ENCODE results near the gene DLG2.
"Not testable (repeated sequence)": the region's sequence is repeated elsewhere in the genome, so short reads cannot be mapped to it uniquely, and the experiment has no call there.

DLG2 gene

DNA sequence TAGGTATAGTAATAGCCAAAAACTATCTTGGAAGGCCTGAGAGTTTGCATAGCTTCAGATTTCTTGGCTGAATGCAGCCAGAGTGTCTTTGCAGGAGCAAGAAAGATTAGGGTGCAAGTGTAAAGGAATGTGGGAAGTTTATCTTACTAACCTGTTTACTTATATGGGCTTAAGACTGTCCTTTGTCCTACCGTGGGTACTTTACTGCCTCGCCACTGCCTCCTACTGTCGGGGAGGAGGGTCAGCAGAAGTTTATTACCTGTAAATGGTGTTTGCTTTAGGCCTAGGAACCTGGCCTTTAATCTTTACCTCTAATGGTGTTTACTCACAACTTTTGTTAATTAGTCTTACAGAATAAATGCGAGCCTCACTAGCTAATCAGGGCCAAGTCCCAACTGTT lies 633.8 kb downstream of the DLG2 start:
- no peak for DNase-seq (ENCODE audit: low spot score)

DNA sequence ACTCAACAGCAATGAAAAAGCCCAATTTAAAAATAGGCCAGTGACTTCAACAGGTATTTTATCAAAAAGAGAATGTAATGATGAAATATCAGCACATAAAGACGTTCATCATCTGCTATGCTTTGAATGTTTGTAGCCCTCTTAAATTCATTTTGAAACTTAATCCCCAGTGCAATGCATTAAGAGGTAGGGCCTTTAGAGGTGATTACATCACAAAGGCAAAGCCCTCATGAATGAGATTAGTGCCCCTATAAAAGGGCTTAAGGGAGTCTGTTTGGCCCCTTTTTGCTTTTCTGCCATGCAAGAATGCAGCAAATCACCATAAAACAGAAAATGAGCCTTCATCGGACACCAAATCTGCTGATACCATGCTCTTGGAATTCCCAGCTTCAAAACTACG lies 637.0 kb downstream of the DLG2 start:
- DNase-seq (ENCODE audit: low spot score), result no peak

DNA sequence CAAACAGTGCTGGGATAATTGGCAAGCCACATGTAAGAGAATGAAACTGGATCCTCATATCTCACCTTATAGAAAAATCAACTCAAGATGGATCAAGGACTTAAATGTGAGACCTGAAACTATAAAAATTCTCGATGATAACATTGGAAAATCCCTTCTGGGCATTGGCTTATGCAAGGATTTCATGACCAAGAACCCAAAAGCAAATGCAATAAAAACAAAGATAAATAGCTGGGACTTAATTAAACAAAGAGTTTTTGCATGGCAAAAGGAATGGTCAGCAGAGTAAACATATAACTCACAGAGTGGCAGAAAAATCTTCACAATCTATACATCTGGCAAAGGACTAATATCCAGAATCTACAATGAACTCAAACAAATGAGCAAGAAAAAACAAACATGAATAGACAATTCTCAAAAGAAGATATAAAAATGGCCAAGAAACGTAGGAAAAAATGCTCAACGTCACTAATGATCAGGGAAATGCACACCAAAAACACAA lies 639.4 kb downstream of the DLG2 start:
- not testable (repeated sequence) for DNase-seq (ENCODE audit: low spot score)

DNA sequence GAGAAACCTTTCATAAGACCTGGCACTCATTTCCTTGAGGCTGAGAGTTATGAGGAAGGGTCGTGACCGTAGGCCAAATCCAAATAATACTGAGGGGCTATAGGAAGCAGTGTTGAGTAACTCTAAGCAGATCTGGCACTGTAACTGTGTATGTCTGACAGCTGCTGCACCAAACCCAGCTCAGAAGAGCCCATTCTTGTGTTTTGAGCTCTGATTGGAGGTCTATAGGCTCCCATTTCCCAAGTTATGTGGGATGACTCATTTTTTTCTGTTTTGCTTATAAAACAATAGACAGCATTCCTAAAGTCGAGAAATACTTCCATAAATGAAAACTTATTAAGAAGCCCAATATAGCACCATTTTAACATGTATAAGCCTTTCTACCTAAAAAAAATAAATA lies 645.8 kb downstream of the DLG2 start:
- no peak for DNase-seq (ENCODE audit: low spot score)

DNA sequence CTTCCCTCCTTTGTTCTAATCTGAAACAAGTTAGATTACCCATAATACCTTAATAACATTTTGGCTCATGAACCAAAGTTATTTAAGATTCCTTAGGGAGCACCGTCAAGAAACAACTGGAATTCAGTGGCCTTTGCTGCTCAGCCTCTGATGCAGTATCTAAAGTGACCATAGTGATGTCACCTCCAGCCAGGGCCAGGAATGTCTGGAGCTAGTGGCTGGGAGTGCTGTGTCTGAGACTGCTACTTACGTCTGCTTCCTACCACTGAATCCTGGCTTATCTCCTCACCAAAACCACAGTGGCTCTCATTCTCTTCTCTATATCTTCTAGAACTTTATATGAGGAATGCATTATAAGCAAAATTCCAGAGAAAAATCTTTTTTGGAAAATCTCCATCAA lies 658.0 kb downstream of the DLG2 start:
- DNase-seq (ENCODE audit: low spot score), result no peak

DNA sequence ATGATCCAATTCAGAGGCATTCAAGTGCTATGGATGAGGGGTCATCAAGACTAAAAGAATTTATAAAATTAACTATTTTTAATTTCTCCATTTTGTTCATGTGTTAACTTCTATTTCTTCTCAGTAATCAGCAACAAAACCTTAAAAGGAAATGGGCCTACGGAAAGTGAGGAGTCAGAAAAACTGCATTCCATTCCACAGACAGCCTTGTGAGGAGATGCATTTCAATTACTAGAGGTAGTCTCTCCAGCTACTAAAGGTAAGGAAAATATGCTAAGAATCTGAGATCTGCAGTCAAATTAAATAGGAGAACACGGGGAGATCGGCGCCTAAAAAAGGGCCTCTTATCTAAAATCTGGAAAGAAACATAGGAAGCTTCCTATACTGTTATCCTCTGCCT lies 661.7 kb downstream of the DLG2 start:
- DNase-seq (ENCODE audit: low spot score), result no peak

DNA sequence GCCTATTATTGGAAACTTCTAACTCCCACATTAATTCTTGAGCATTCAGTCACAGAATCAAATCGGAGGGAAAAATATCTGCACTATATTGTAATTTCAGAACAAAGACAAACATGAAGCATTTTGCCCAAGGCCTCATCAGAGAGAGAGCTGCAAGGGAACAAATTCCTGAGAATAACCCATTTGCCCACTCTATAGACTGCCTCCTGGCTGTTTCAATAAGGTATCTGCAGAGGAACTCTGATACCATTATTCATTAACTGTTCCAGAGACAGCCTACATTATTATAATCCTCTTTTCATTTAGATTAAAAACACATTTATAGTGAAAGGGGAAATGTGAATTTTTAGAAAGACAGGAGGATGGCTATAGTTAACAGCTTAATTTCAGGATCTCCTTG lies 663.9 kb downstream of the DLG2 start:
- no peak for DNase-seq (ENCODE audit: low spot score)

DNA sequence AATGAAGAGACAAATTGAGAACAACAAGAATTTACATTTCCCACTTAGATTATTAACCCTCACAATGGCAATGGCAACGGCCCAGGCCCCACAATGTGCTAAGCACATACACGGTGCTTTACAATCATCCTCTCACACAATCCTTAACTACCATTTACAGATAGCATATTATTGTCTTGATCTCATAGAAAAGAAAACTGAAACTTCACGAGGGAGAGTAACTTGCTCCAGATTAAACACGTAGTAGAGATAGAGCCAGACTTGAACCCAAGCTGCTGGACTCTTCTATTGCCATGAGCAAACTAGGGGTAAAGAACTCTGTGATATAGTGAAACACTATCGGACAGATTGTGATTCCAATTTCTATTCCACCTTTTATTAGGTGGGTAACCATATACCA lies 665.1 kb downstream of the DLG2 start:
- DNase-seq (ENCODE audit: low spot score), result no peak

DNA sequence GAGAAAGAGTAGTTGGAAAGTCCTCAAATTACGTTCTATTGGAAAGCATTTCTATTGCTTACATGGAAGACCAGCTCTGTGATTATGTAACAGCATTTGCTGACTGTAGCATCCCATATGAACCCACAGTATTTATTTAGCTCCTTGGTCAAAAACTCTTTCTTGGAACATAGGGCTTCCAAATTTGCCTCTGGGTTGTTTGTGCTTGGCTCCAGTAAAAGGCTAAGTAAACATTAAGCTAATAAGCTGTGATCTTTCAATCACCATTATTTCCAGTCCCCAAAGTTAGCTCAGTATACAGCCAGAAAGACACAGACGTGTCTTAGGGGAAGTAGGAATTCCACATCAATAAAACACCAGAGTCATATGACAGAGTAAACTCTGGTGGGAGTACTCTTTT lies 668.8 kb downstream of the DLG2 start:
- no peak for DNase-seq (ENCODE audit: low spot score)

DNA sequence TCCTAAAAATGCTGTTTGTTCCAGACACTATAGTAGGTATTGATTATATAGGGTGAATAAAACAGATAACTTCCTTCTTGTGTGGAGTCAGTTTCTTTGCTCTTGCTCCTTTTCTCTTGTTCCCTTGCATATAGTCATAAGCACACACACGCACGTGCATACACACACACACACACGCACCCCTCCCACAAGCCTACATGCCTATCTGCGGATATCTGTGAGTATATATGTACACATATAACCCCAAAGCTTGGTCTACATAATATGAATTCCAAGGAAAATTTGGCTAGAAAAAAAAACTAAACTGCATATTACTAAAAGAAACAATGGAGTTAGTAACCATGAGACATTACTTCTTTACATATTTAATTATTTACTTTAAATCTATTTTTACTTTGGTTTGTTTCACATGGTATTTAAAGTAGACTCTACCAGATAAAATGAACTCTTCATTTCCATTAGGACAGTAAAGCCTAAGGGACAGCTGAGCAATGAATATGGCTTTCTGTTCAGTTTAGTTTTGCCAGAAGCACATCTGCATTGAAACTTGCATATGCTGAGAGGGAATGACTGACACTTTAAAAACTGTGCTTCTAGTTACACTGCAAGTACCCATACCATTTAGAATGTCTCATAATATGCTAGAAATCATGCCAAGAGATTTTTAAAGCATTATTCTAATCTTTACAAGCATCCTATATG lies 676.4 kb downstream of the DLG2 start:
- DNase-seq (ENCODE audit: low spot score), result no peak

DNA sequence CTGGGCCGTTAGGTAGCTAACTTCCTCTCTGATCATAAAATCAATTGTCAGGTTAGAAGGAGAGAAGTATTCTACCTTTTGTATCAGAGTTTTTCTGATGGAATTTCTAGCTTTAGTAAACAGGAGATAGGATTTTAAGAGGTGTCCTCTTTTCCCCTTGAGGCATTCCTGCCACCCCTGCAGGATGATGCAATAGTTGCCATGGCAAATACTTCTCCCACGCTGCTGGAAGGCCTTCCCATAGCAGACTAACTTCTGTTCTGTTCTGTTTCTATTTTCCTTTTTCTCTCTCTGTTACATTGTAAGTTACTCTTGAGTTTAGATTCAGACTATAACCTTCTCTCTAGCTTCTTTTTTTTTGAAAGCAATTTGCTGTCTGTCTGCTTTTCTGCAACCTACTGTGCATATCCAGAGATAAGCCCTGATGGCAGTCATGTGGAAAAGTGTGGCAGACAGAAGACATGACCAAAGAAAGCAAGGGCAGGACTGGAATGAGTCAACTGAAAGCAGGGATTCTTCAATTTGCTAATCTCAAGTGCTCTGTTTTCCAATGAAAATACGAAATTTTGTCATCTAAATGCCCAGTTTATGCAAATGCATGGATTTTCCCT lies 679.1 kb downstream of the DLG2 start:
- no peak for DNase-seq (ENCODE audit: low spot score)

DNA sequence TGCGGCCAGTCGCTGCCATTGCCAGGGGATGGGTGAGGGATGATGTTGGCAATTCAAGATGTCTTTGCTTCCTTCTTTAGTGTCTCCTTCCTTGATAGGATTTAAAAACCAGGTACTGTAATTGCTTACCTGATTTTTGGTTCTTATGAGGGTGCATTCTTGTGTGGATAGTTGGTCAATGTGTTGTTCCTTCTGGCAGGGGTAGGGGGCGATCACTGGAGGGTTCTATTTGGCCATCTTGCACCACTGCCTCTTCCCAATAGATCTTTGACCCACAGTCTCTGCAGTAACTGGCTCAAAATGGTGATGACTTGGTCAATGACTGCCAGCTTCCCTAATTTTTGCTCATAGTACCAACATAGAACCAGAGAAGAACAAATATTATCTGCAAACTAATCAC lies 680.1 kb downstream of the DLG2 start:
- DNase-seq (ENCODE audit: low spot score), result no peak

DNA sequence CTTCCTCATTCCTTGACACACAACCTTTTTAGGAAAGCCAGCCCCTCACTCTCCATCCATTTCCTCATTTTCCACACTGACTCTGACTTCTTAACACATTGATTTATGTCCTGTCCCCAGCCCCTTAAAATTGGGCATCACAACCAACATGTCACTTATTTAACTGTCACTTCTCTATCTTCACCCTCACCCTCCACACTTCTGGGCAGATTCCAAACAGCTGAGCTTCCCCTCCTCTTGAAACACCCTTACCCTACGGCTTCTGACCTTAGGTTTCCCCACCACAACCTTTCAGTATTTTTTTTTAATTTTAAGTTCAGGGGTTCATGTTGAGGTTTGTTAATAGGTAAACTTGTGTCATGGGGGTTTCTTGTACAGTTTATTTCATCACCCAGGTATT lies 696.3 kb downstream of the DLG2 start:
- no peak for DNase-seq (ENCODE audit: low spot score)

DNA sequence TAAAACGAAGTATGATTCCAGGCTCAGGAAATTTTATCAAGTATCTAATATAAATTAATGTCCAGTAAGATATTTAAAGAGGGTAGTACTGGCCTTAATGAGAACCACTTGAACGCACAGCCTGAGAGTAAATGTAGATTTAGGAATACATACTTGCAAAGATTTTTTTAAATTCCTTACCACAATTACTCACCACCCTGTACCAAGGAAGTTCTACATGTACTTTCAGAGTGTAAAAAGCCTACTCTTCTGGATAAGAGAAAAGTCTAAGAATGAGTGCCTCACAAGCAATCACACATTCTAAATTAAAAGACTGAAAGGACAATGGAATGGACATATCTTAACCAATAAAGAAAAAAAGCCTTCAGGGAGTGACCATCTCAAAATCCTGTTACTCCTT lies 697.4 kb downstream of the DLG2 start:
- no peak for DNase-seq (ENCODE audit: low spot score)

DNA sequence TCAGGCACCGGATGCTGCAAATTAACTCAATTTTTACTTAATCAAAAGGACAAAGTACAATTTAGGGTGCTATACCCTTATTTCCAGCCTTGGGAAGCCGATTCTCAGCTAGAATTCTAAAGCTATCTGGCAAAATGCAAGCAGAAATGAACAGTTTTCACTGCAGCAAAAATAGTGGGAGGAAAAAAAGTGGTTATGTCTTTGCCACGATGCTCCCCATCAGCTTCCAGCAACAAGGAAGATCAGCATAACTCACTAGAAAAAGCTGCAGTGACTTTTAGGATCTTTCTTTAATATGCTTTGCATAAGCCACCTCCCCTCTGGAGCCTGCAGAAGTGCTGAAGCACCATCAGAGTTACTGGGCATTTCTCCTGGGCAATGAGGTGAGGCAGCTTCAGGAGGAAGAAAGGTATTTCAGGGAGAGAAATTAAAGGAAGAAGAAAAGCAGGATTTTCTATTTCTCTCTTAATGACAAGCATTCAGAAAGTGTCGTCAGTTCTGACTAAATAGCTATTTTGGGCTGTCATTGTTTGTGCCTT lies 702.9 kb downstream of the DLG2 start:
- DNase-seq (ENCODE audit: low spot score), result no peak

DNA sequence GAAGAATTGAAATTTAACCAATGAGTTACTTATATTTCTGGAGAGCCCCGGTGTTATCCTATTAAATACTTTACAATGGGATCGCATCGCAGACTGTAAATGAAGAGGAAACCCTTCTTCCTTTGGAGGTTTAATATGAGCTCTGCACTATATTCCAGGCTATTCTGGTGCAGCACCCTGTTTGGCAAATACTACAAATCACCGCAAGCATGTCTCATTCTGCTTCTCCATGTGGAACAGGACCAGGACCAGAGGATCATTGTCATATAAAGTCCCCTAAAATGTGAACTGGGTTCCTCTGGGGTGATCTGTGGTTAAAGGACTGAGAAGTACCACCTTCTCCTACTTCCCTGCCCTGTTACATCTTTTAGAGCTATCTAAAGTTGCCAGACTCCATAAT lies 703.7 kb downstream of the DLG2 start:
- no peak for DNase-seq (ENCODE audit: low spot score)

DNA sequence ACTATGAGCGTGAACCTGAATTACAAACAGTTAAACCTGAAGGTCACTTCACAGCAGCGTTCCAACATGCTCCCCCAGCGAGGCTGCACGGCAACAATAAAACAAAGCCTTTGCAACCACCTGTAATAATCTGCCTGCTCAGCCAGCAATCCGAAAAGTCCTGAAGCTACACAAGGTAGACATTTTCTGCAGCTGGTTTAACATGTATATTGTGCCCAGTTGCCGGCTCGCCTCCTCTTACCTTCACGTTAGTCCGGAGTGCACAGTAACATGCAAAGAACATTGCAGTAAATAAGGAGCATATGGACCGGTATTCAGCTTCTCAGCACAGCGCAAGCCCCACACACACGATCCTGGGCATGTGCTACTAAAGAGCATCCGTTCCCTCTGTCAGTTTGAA lies 704.3 kb downstream of the DLG2 start:
- DNase-seq (ENCODE audit: low spot score), result no peak

DNA sequence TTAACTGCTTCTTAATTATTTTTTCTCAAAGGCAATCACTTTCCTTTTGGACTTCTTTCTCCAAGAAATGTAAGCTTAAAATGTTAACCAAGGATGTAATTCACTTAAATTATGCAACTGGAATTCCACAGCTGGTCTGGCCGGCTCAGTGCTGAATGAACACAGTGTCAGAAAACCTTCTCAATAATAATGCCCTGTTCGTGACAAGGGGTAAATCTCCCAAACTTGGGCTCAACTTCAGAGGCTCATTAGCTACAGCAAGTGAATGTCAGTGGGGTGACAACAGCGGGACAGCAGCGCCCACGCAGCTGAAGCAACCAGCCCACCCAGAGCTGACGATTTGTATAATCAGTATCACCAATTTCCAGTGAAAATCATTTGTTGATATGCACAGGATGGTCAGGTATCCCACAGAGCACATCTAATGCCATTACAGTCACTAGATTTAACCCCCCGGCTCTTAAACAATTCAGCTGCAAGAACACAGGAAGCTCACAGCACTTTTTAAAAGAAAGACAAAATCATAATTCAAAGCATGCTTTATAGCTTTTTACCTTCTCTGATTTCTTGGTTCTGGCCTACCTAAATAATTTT lies 704.8 kb downstream of the DLG2 start:
- DNase-seq (ENCODE audit: low spot score), result no peak

DNA sequence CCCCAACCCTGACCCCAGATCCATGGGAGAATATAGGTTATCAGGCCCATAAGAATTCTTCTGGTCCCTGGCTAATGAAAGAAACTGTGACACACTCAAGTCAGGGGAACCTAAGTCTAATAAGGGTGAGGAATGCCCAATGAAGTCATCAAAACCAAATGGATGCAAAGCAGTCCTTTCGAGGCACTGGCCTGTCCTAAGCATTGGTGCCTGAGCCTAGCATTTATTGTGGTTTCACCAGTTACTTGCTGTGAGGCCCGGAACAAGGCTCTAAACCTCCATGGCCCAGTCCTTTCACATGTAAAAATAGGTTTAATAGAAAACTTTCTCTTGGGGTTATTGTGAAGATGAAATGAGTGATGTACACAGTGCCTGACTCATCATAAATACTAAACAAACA lies 712.6 kb downstream of the DLG2 start:
- no peak for DNase-seq (ENCODE audit: low spot score)

DNA sequence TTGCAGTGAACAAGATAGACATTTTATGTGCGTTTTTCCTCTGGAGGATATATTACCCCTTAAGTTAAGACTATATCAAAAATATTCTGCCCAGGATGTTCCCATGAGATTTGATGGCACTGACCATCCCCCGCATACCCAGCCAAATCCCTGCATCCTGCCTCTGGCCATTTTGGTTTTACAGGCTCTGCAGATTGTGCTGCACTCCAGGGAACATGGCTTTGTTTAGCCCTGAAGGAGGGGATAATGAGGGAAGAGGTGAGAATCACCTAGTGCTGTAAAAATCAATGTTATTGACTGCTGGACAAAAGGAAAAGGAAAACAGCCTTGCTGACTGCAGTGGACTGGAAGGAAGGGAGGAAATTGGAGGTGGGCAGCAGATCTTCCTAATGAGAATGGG lies 717.4 kb downstream of the DLG2 start:
- no peak for DNase-seq (ENCODE audit: low spot score)

DNA sequence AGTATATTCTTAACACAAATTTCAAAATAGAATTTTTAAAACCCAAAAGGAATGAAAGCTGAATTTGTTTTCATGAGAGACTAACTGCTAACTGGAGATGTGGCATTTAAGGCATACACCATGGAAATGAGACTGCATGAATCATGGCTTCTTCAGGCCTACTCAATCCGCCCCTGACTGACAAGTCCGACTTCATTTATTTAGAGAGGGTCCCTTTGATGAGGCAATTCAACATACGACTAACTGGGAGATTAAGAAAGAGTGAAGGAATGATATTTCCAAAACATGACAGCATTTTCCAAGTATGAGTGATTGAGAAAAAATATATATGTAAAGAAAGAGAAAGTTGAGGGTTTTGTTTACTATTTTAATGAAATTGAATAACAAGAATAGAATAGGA lies 720.1 kb downstream of the DLG2 start:
- no peak for DNase-seq (ENCODE audit: low spot score)

DNA sequence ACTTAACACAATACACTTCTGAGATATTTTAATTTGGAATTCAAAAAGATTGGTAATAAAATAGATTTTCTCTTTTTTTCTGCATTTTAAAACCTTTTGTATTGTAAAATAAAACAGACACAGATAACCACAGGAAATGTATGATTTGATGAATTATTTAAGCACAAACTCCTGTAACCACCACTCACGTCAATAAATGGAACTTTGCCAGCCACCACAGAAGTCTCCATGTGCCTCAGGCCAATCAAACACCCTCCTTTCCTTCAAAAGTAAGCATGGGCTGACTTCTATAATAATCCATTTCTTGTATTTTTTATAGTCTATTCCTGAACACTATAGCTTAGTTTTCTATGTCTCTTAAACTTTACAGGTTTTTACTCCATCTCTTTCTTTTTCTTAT lies 721.7 kb downstream of the DLG2 start:
- DNase-seq (ENCODE audit: low spot score), result no peak

DNA sequence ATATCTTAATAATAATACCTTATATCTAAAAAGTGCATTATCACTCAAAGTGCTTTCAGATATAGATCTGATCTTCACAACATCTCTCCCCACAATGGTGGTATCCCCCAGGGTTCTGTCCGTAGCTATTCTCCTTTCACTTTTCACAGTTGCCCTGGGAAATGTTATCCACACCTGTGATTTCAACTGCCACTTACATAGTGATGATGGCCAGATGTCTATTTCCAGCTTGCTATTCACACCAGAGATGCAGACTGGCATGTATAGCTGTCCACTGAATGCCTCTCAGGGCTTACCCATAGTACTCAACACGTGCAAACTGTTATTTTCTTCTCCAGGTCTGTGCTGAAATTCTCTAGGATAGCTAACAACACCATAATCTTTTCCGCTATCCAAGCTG lies 724.7 kb downstream of the DLG2 start:
- DNase-seq (ENCODE audit: low spot score), result no peak
